Muscle of leg (tissue), 11 donors: ENCODE measurements around the gene SLFN5. TPM values are rescaled to one million over a fixed set of nuclear protein-coding genes. Genes with fewer than 3 reads are reported as not detected.
"Not testable (repeated sequence)": the region's sequence is repeated elsewhere in the genome, so short reads cannot be mapped to it uniquely, and the experiment has no call there.

Experiments used
- DNase-seq: peaks from one replicate; pipeline ENCODE4 v3.0.0; 2013
- H3K27ac ChIP-seq: one replicate; pipeline ENCODE4 v1.5.1; 2013; ENCODE audit warnings: mild to moderate bottlenecking, low read length, control low read depth
- H3K27me3 ChIP-seq: one replicate; pipeline ENCODE4 v1.6.1; 2013; ENCODE audit warnings: low read length; ENCODE audit not compliant: control insufficient read depth, insufficient read depth
- H3K36me3 ChIP-seq: one replicate; pipeline ENCODE4 v1.6.1; 2013; ENCODE audit warnings: low read length; ENCODE audit not compliant: control insufficient read depth, insufficient read depth
- H3K4me1 ChIP-seq: one replicate; pipeline ENCODE4 v1.6.1; 2013; ENCODE audit warnings: low read length; ENCODE audit not compliant: control insufficient read depth, insufficient read depth
- H3K4me3 ChIP-seq: one replicate; pipeline ENCODE4 v1.5.1; 2013; ENCODE audit warnings: low read length, control low read depth
- H3K9me3 ChIP-seq: replicated peaks from 2 replicates; pipeline ENCODE4 v1.6.1; 2013; ENCODE audit warnings: low read depth, low read length; ENCODE audit not compliant: control insufficient read depth
- WGBS: methylation state at CpG from one replicate; pipeline ENCODE4 v1.1.5; 2013; ENCODE audit warnings: missing lambda C conversion rate; ENCODE audit not compliant: insufficient coverage; 5-methylcytosine and 5-hydroxymethylcytosine counted together
- polyA plus RNA-seq, 8 donors: library from polyadenylated mRNA; unstranded; fragments of 120-200 nt; gene quantifications; one replicate each; pipeline versions ENCODE4 v1.2.1 to v1.2.3, GENCODE V29; 2013; ENCODE audit warnings: inconsistent platforms in 1 of 8, low replicate concordance in 1 of 8; ENCODE audit not compliant: insufficient read length in 8 of 8, insufficient read depth in 1 of 8
- total RNA-seq: library from RNA; stranded (reverse); fragments of 120-200 nt; gene quantifications from one replicate; pipeline ENCODE4 v1.2.4, GENCODE V29; 2013

Gene SLFN5
- total and polyA plus RNA-seq, 9 donors: 2.6 to 8.9 (median 4.9) TPM

DNA sequence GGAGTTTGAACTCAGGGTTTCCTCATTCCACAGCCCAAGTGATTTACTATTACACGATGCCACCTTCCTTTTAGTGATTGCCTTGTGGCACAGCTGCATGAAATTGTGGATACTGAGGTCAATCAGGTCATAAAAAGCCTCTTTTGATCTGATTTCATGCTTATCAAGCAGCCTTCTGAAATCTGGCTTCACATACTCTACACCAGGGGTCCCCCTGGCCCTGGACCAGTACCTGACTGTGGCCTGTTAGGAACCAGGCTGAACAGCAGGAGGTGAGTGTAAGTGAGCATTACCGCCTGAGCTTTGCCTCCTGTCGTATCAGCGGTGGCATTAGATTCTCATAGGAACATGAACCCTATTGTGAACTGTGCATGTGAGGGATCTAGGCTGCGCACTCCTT, 13.8 kb downstream of the SLFN5 start:
- peaks cover 6% of the 10 kb centered on the region for H3K4me1 ChIP-seq
- 41% methylated on average over 3 of the region's 5 CpGs for WGBS
- H3K9me3 ChIP-seq: no peaks in the 10 kb centered on the region
- H3K36me3 ChIP-seq: peaks cover 18% of the 10 kb centered on the region
- H3K27me3 ChIP-seq: no peaks in the 10 kb centered on the region
- DNase-seq: no peak
- H3K4me3 ChIP-seq: no peak overlapping the region
- no peak overlapping the region for H3K27ac ChIP-seq

- Histone ChIP-seq H3K4me3 (no peak overlapping the region), H3K27ac (no peak overlapping the region), H3K27me3 (no peaks in the 10 kb centered on the region), H3K9me3 (no peaks in the 10 kb centered on the region), H3K36me3 (peaks cover 22% of the 10 kb centered on the region), H3K4me1 (peaks cover 6% of the 10 kb centered on the region)
- no CpG with 5 or more reads among the region's 4 CpGs for WGBS
- DNase-seq: peak; percentile 8
These were observed 14.4 kb downstream of the SLFN5 start for GRCh38 chr17:35257208-35257659.

DNA sequence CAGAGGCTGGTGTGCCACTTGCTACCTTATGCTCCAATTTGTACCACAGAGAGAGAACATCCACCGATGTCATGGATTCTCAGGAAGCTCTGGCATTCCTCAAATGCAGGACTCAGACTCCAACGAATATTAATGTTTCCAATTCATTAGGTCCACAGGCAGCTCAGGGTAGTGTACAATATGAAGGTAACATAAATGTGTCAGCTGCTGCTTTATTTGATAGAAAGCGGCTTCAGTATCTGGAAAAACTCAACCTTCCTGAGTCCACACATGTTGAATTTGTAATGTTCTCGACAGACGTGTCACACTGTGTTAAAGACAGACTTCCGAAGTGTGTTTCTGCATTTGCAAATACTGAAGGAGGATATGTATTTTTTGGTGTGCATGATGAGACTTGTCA, 16.1 kb downstream of the SLFN5 start:
- Histone ChIP-seq H3K27ac (no peak overlapping the region), H3K4me1 (peaks cover 6% of the 10 kb centered on the region), H3K4me3 (no peak overlapping the region), H3K27me3 (no peaks in the 10 kb centered on the region), H3K36me3 (peaks cover 32% of the 10 kb centered on the region), H3K9me3 (no peaks in the 10 kb centered on the region)
- WGBS: 87% methylated on average over 3 of the region's 6 CpGs
- DNase-seq: no peak

- DNase-seq: no peak
- Histone ChIP-seq H3K4me1 (no peaks in the 10 kb centered on the region), H3K27me3 (no peaks in the 10 kb centered on the region), H3K9me3 (no peaks in the 10 kb centered on the region), H3K27ac (no peak overlapping the region), H3K36me3 (peaks cover 37% of the 10 kb centered on the region), H3K4me3 (no peak overlapping the region)
- no CpG with 5 or more reads among the region's 5 CpGs for WGBS
These were observed 22.2 kb downstream of the SLFN5 start for GRCh38 chr17:35265071-35265470.

DNA sequence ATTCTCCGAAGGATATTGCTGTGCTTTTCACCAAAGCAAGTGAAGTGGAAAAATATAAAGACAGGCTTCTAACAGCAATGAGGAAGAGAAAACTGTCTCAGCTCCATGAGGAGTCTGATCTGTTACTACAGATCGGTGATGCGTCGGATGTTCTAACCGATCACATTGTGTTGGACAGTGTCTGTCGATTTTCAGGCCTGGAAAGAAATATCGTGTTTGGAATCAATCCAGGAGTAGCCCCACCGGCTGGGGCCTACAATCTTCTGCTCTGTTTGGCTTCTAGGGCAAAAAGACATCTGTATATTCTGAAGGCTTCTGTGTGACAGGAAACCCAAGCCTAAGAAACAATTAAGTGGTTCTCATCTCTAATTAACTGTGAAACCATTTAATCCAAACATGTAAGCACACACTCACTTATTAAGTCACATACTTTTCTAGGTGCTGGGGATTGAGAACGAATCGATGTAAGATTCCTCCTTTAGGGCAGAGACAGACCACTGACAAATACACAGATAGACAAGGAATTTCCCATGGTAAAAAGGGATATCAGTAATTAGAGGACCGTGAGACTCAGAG, 22.8 kb downstream of the SLFN5 start:
- peaks cover 39% of the 10 kb centered on the region for H3K36me3 ChIP-seq
- WGBS: 86% methylated on average over 8 of the region's 11 CpGs
- H3K27ac ChIP-seq: no peak overlapping the region
- DNase-seq: no peak
- no peak overlapping the region for H3K4me3 ChIP-seq
- no peaks in the 10 kb centered on the region for H3K27me3 ChIP-seq
- H3K9me3 ChIP-seq: no peaks in the 10 kb centered on the region
- H3K4me1 ChIP-seq: no peaks in the 10 kb centered on the region

DNA sequence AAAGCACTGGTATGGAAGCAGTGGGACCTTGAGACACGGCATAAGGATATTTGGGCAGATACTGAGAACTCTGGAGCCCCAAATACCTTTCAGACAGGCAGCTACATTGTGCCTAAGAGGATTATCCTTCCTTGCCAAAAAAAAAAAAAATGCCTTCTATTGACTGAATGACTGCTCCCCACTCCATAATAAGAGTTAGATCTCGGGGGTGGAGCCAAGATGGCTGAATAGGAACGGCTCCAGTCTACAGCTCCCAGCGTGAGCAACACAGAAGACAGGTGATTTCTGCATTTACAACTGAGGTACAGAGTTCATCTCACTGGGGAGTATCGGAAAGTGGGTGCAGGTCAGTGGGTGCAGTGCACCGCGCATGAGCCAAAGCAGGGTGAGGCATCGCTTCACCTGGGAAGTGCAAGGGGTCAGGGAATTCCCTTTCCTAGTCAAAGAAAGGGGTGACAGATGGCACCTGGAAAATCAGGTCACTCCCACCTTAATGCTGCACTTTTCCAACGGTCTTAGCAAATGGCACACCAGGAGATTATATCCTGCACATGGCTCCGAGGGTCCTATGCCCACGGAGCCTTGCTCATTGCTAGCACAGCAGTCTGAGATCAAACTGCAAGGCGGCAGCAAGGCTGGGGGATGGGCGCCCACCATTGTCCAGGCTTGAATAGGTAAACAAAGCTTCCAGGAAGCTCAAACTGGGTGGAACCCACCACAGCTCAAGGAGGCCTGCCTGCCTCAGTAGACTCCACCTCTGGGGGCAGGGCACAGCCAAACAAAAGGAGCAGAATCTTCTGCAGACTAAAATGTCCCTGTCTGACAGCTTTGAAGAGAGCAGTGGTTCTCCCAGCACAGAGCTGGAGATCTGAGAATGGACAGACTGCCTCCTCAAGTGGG, 31.5 kb downstream of the SLFN5 start:
- H3K27ac ChIP-seq, H3K27me3 ChIP-seq, H3K4me3 ChIP-seq, H3K36me3 ChIP-seq, H3K4me1 ChIP-seq, H3K9me3 ChIP-seq, DNase-seq: not testable (repeated sequence)
- 78% methylated on average over 5 of the region's 13 CpGs for WGBS

GRCh38 chr17:35278454-35278853, 35.6 kb downstream of the SLFN5 start:
- not testable (repeated sequence) for H3K27ac ChIP-seq, H3K27me3 ChIP-seq, H3K36me3 ChIP-seq, H3K4me1 ChIP-seq, H3K4me3 ChIP-seq, H3K9me3 ChIP-seq, DNase-seq
- 73% methylated on average over 4 of the region's 6 CpGs for WGBS

GRCh38 chr17:35278876-35279275, 36.0 kb downstream of the SLFN5 start:
- not testable (repeated sequence) for H3K36me3 ChIP-seq, H3K4me3 ChIP-seq, DNase-seq, H3K27ac ChIP-seq, H3K9me3 ChIP-seq, H3K4me1 ChIP-seq, H3K27me3 ChIP-seq
- WGBS: 93% methylated on average over 28 of the region's 29 CpGs

- Histone ChIP-seq H3K9me3 (no peaks in the 10 kb centered on the region), H3K4me3 (no peak overlapping the region), H3K4me1 (no peaks in the 10 kb centered on the region), H3K27ac (no peak overlapping the region), H3K27me3 (no peaks in the 10 kb centered on the region), H3K36me3 (no peaks in the 10 kb centered on the region)
- no peak for DNase-seq
These were observed 40.9 kb downstream of the SLFN5 start for GRCh38 chr17:35283767-35284166.

- H3K27ac ChIP-seq: no peak overlapping the region
- DNase-seq: no peak
- WGBS: 55% methylated on average over 1 of the region's 2 CpGs
- H3K9me3 ChIP-seq: no peaks in the 10 kb centered on the region
- H3K36me3 ChIP-seq: no peaks in the 10 kb centered on the region
- no peak overlapping the region for H3K4me3 ChIP-seq
- no peaks in the 10 kb centered on the region for H3K4me1 ChIP-seq
- no peaks in the 10 kb centered on the region for H3K27me3 ChIP-seq
These were observed 42.1 kb downstream of the SLFN5 start for GRCh38 chr17:35284955-35285354.
